ENCODE results near the gene RCSD1.
A peak's percentile ranks its signal among the peaks of the same experiment; 100 is the strongest.

Gene RCSD1

DNA sequence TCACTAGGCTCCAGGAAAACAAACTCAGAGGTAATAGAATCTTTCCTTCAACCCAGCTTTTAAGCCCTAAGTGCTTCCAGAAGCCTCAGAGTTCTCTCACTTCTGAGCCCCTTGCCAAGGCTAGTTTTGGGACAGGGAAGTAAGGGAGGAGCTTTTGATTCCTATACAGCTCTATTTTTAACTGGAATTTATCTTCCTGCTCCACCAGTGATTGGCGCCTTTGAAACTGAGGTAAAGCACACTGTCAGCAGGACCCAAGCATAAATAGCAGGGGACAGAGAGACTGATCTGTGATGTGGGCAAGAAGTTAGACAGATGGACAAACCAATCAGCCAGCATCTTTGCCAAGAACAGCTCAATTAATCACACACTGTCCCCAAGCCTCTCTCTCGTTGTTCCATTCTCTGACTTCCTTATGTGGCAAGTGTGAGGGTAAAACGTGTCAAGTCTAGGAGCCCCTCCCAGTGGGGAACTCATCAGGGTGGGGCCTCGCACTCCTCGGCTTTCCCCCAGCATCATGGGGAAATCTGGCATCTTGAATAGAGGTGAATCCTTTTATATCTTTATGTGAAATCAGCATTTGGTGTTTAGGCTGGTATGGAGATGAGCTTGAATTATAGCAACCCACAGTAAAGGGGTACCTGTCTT, 51.5 kb downstream of the RCSD1 start:
- Histone ChIP-seq H3K27me3 (replicated peaks; ENCODE audit: control insufficient read depth, insufficient read depth, low read length) (no peaks in the 10 kb centered on the region), H3K4me3 (replicated peaks; ENCODE audit: low read depth, low read length) (no peak overlapping the region), H3K36me3 (ENCODE audit: control insufficient read depth, insufficient read depth, low read length) (peaks cover 18% of the 10 kb centered on the region)
- no peak for DNase-seq (ENCODE audit: extremely low read depth, insufficient read length)
- TF ChIP-seq, protein P1, sequence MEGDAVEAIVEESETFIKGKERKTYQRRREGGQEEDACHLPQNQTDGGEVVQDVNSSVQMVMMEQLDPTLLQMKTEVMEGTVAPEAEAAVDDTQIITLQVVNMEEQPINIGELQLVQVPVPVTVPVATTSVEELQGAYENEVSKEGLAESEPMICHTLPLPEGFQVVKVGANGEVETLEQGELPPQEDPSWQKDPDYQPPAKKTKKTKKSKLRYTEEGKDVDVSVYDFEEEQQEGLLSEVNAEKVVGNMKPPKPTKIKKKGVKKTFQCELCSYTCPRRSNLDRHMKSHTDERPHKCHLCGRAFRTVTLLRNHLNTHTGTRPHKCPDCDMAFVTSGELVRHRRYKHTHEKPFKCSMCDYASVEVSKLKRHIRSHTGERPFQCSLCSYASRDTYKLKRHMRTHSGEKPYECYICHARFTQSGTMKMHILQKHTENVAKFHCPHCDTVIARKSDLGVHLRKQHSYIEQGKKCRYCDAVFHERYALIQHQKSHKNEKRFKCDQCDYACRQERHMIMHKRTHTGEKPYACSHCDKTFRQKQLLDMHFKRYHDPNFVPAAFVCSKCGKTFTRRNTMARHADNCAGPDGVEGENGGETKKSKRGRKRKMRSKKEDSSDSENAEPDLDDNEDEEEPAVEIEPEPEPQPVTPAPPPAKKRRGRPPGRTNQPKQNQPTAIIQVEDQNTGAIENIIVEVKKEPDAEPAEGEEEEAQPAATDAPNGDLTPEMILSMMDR (IDR thresholded peaks at IDR 0.05; ENCODE audit: insufficient read depth, low read length, poor library complexity, severe bottlenecking): no peak

DNA sequence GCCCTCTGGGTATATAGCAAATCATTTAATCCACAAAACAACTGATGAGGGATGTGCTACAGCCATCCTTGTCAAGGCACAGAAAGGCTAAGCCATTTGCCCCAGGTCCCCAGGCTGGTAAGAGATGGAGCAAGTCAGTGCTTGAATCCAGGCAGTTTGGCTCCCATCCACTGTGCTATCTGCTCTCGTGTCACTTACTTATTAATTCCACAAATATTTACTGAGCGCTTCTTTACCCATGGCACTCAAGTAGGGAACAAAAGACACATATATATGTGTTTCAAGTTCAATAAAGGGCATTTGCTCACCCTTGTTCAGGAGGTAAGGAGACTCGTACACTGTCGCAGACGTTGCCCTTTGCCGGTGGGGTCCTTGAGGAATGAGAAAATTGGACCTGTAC, 53.2 kb downstream of the RCSD1 start:
- Histone ChIP-seq H3K27me3 (replicated peaks; ENCODE audit: control insufficient read depth, insufficient read depth, low read length) (no peaks in the 10 kb centered on the region), H3K36me3 (ENCODE audit: control insufficient read depth, insufficient read depth, low read length) (peaks cover 23% of the 10 kb centered on the region)
- DNase-seq (ENCODE audit: extremely low read depth, insufficient read length): no peak

DNA sequence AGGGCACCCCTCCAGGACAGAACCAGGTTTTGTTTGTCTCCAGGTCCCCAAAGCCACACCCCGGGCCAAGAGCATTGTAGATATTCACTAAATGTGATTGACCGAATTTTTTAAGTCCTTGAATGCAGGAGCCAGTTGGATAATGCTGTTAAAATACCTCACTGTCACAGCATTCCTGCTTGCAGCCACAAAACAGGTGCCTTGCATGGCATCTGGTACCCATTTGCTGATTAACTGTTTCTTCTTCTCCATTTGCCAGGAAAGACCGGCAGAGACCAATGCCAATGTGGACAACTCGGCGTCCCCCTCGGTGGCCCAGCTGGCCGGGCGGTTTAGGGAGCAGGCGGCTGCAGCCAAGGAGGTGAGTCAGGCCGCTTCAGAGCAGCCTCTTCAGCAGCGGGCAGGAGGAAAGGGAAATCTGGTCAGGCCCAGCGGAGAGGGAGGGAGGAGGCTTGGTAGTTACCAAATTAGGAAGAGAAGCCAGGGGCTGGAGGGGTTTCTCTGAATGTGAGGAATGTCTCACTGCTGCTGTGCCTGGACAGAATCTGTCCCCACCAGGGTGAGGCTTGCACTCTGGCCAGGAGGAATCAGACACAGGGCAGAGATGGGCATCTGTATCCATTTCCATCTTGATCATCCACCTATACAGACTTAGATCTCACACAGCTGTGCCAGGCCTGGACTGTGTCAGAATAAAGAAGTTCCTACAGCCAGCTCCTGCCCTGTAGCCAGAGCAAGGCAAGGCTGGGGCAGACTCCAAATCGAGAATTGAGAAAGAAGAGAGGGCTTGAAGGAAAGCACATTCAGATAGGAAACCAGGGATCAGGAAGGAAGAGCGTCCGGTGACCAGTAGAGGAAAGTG, 53.8 kb downstream of the RCSD1 start:
- H3K36me3 ChIP-seq (ENCODE audit: control insufficient read depth, insufficient read depth, low read length): peaks cover 21% of the 10 kb centered on the region
- H3K4me3 ChIP-seq (replicated peaks; ENCODE audit: low read depth, low read length): no peak overlapping the region
- TF ChIP-seq, protein P1 (IDR thresholded peaks at IDR 0.05; ENCODE audit: insufficient read depth, low read length, poor library complexity, severe bottlenecking): no peak
- H3K27me3 ChIP-seq (replicated peaks; ENCODE audit: control insufficient read depth, insufficient read depth, low read length): no peaks in the 10 kb centered on the region
- DNase-seq (ENCODE audit: extremely low read depth, insufficient read length): no peak

More for the DNA sequence above, 53.2 kb downstream of the RCSD1 start:
- TF ChIP-seq, protein P1 (IDR thresholded peaks at IDR 0.05; ENCODE audit: insufficient read depth, low read length, poor library complexity, severe bottlenecking): no peak
- H3K4me3 ChIP-seq (replicated peaks; ENCODE audit: low read depth, low read length): no peak overlapping the region

DNA sequence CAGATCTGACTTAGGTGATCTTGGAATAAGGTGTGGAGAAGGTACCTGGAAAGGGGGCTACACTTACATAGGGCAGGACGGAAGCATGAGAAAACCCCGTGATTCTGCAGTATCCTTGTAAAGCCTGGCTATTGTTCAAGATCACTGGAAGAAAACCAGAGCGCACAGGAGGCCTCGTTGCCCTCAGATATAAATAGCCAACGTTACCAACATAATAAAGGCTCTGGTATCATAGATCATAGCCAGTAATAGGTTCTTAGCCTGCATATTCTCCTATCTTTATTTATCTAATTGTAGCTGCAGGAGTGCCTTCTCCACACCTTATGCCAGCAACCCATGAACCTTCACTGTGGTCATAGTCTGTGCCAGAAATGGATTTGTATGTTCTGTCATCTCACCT, 55.8 kb downstream of the RCSD1 start:
- TF ChIP-seq, protein P1 (IDR thresholded peaks at IDR 0.05; ENCODE audit: insufficient read depth, low read length, poor library complexity, severe bottlenecking): no peak
- H3K36me3 ChIP-seq (ENCODE audit: control insufficient read depth, insufficient read depth, low read length): peaks cover 19% of the 10 kb centered on the region
- H3K4me3 ChIP-seq (replicated peaks; ENCODE audit: low read depth, low read length): no peak overlapping the region
- DNase-seq (ENCODE audit: extremely low read depth, insufficient read length): no peak
- no peaks in the 10 kb centered on the region for H3K27me3 ChIP-seq (replicated peaks; ENCODE audit: control insufficient read depth, insufficient read depth, low read length)

DNA sequence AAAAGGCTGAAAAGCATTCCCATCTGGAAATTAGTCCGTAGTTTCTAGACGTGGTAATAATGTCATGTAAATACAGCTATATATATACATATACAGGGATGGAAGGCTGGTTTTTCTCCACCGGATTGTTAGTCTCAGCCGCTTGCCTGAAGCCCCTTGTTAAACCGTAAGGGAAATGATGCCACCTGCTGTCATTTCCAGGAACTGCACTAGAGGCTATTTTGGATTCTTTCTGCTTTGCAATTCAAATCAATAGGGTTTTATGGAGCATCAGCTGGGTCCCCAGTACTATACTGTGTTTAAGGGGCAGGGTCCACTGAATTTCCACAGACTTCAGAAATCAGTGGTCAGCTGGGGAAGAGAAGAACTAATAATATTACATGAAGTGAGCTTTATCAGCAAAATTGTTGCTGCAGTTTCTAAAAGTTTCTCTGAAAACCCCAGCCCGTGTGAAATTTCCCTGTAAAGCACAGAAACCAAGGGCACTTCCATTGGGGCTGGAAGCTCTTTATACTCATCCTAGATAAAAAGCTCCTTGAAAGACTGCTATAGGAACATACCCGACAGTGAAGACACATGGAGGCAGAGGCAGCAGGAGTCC, 58.0 kb downstream of the RCSD1 start:
- Histone ChIP-seq H3K36me3 (ENCODE audit: control insufficient read depth, insufficient read depth, low read length) (peaks cover 20% of the 10 kb centered on the region), H3K4me3 (replicated peaks; ENCODE audit: low read depth, low read length) (no peak overlapping the region), H3K27me3 (replicated peaks; ENCODE audit: control insufficient read depth, insufficient read depth, low read length) (no peaks in the 10 kb centered on the region)
- TF ChIP-seq, protein P1 (IDR thresholded peaks at IDR 0.05; ENCODE audit: insufficient read depth, low read length, poor library complexity, severe bottlenecking): peak; percentile 87
- DNase-seq (ENCODE audit: extremely low read depth, insufficient read length): no peak
